AG04450 (cell line): ENCODE data around the gene UBXN6. TPM values are rescaled to one million over a fixed set of nuclear protein-coding genes. Genes with fewer than 3 reads are reported as not detected.
A peak's percentile ranks its signal among the peaks of the same experiment; 100 is the strongest.

Source experiments
- CTCF ChIA-PET: fragments of 300-600, 350-600 bp; formaldehyde crosslinking; extraction: SDS; loops from one replicate; lab custom pipeline; 2022; ENCODE audit warnings: antibody characterized with exemption, inconsistent platforms; lab: Charles Lee
- POLR2A ChIA-PET: fragments of 350-600 bp; formaldehyde crosslinking; extraction: SDS; loops from one replicate; lab custom pipeline; 2021; ENCODE audit warnings: antibody characterized with exemption, inconsistent platforms; lab: Yijun Ruan, JAX
- DNase-seq: peaks from one replicate; pipeline ENCODE4 v3.0.0-alpha.2; 2011; ENCODE audit warnings: low read depth, low spot score
- H3K27ac ChIP-seq: one replicate; pipeline ENCODE4 v1.5.1; 2012; ENCODE audit warnings: low read depth, low read length, control low read depth
- H3K27me3 ChIP-seq: one replicate; pipeline ENCODE4 v1.6.0; 2012; ENCODE audit warnings: low read length; ENCODE audit not compliant: control insufficient read depth, insufficient read depth
- H3K4me3 ChIP-seq: 2 replicates; pipeline ENCODE4 v1.5.1; 2011; ENCODE audit warnings: mild to moderate bottlenecking, low read depth, low read length, control low read depth
- H3K9me3 ChIP-seq: 2 replicates; pipeline ENCODE4 v1.5.1; 2012; ENCODE audit warnings: low read length; ENCODE audit not compliant: control insufficient read depth, insufficient read depth
- polyA plus RNA-seq: library from polyadenylated mRNA; depleted of rRNA; stranded (reverse); fragments of >200 nt; gene quantifications from 2 replicates; pipeline ENCODE4 v1.2.3, GENCODE V29; 2011; rRNA removed
- small RNA-seq: library from RNA; depleted of rRNA; stranded (forward); fragments of <200 nt; gene quantifications from one replicate; pipeline ENCODE3, GENCODE V24; 2012; ENCODE audit warnings: low read depth; ENCODE audit not compliant: insufficient read length
- TF ChIP-seq, protein P1 (sequence below): IDR thresholded peaks from 2 replicates; pipeline ENCODE4 v1.5.1; 2011; ENCODE audit warnings: low read depth, low read length, control low read depth, inconsistent platforms

The UBXN6 gene
- polyA plus RNA-seq, 1 experiment: 45.2 TPM

DNA sequence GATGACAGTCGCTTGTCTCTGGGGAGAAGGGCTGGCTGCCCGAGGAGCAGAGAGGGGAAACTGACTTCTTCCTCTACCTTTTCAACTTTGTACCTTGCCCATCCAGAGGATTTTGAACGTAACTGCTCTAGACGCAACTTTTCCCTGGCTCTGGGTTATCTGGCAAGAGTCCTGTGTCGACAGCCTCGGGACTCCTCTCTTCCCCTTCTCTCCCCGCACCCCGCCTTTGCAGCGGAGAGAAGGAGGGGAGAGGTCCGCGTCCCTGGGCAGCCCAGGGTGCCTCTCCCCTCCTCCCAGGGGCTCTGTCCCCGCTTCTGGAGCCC, 57.8 kb downstream of the UBXN6 start:
- Histone ChIP-seq H3K9me3 (no peaks in the 10 kb centered on the region), H3K27ac (peak overlapping the region; percentile 61), H3K4me3 (peak overlapping the region; percentile 90), H3K27me3 (no peaks in the 10 kb centered on the region)
- DNase-seq: no peak
- TF ChIP-seq, protein P1, sequence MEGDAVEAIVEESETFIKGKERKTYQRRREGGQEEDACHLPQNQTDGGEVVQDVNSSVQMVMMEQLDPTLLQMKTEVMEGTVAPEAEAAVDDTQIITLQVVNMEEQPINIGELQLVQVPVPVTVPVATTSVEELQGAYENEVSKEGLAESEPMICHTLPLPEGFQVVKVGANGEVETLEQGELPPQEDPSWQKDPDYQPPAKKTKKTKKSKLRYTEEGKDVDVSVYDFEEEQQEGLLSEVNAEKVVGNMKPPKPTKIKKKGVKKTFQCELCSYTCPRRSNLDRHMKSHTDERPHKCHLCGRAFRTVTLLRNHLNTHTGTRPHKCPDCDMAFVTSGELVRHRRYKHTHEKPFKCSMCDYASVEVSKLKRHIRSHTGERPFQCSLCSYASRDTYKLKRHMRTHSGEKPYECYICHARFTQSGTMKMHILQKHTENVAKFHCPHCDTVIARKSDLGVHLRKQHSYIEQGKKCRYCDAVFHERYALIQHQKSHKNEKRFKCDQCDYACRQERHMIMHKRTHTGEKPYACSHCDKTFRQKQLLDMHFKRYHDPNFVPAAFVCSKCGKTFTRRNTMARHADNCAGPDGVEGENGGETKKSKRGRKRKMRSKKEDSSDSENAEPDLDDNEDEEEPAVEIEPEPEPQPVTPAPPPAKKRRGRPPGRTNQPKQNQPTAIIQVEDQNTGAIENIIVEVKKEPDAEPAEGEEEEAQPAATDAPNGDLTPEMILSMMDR: no peak
- ChIA-PET CTCF (interaction anchor here (0.6 to 2.0 kb wide), 12 partner anchors 10 to 682 kb away, joined by 3 to 50 read pairs (median 8); partner anchors contain the start of gene MPND), POLR2A (interaction anchor here (0.6 to 1.0 kb wide), 3 partner anchors 19 to 57 kb away, joined by 3 to 5 read pairs (median 4); no protein-coding TSS in a partner anchor)

DNA sequence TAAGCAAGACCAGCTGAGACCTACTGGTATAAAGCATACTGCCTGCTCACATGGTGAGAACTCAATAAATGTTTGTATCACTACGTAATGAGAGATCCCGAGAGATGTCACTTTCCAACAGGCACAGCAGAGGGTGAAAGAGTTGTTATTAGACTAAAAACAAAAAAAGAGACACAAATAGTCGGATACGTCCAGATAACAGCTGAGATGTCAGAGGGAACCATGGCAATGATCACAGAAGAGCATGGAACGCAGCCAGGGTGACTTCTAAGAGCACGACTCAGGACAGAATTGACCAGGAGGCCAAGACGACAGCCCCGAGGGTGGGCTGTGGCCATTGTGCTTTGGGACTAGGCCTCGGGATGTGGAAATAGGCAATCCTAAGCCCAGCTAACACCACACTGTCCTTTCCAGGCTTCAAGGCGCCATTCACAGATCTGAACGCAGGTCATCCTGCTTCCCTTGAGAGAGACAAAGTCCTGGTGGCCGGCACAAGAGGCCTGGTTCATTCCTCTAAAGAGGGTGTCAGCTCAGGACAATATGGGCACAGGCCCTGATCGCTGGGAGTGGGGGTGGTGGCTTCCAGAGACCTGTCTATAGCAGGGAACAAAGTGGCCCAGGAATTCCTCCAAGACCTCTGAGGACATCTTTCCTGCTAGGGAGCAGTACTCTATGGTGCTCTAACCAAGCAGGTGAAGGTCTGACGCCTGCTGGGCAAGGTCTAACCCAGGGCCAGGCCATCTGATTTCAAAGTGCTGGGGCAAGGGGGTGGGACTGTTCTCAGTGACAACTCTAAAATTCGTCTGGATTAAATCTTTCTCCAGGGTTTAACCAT, 60.4 kb downstream of the UBXN6 start:
- no peak overlapping the region for H3K4me3 ChIP-seq
- ChIA-PET CTCF (no interaction called here), POLR2A (interaction anchor here (0.6 kb wide), 1 partner anchor 16 kb away, joined by 6 read pairs; no protein-coding TSS in a partner anchor)
- H3K27me3 ChIP-seq: no peaks in the 10 kb centered on the region
- no peaks in the 10 kb centered on the region for H3K9me3 ChIP-seq
- TF ChIP-seq, protein P1: no peak
- H3K27ac ChIP-seq: peak overlapping the region; percentile 21
- no peak for DNase-seq

Small RNA genes lying within 50 kb of the gene (small RNA-seq; reads per million reads assigned to genes)
- gene MIR4746: not detected

Other genes starting within 250 kb of the UBXN6 start
- 1.1 and 1.3 TPM in 2 replicates for gene EBI3, start 228.3 kb downstream of the UBXN6 start, polyA plus RNA-seq
- gene YJU2, start 210.7 kb downstream of the UBXN6 start, polyA plus RNA-seq: 10.2 and 13.0 TPM in 2 replicates
- not detected in 2 replicates for gene SHD, start 178.5 kb downstream of the UBXN6 start, polyA plus RNA-seq
- gene TMIGD2, start 155.4 kb downstream of the UBXN6 start, polyA plus RNA-seq: not detected in 2 replicates
- 6.8 and 8.9 TPM in 2 replicates for gene FSD1, start 153.2 kb downstream of the UBXN6 start, polyA plus RNA-seq
- 5.3 and 7.4 TPM in 2 replicates for gene STAP2, start 119.0 kb downstream of the UBXN6 start, polyA plus RNA-seq
- gene MPND, start 114.2 kb downstream of the UBXN6 start, polyA plus RNA-seq: 5.1 and 6.5 TPM in 2 replicates
- gene SH3GL1, start 57.2 kb downstream of the UBXN6 start, polyA plus RNA-seq: 40.2 and 57.9 TPM in 2 replicates
- 5.0 and 6.0 TPM in 2 replicates for gene CHAF1A, start 55.2 kb downstream of the UBXN6 start, polyA plus RNA-seq
- 23.5 and 28.2 TPM in 2 replicates for gene HDGFL2, start 14.5 kb upstream of the UBXN6 start, polyA plus RNA-seq
- gene PLIN4, start 60.7 kb upstream of the UBXN6 start, polyA plus RNA-seq: 0.07 and 0.11 TPM in 2 replicates
- not detected in 2 replicates for gene PLIN5, start 77.4 kb upstream of the UBXN6 start, polyA plus RNA-seq
- gene LRG1, start 82.2 kb upstream of the UBXN6 start, polyA plus RNA-seq: 0.05 and 0.07 TPM in 2 replicates
- gene SEMA6B, start 101.9 kb upstream of the UBXN6 start, polyA plus RNA-seq: 0.66 and 1.1 TPM in 2 replicates
- 4.1 and 4.7 TPM in 2 replicates for gene TNFAIP8L1, start 181.7 kb upstream of the UBXN6 start, polyA plus RNA-seq
- gene MYDGF, start 212.5 kb upstream of the UBXN6 start, polyA plus RNA-seq: 126 and 160 TPM in 2 replicates